G401.6 (cell line): Measurements from ENCODE around the gene SMIM28.
"Not testable (repeated sequence)": the region's sequence is repeated elsewhere in the genome, so short reads cannot be mapped to it uniquely, and the experiment has no call there.

Source experiments
- FAIRE-seq: peaks from 2 replicates; lab custom pipeline; 2012; peaks lifted over from hg19 to GRCh38; lab: Jason Lieb, UNC

Gene SMIM28

GRCh38 chr6:138377844-138378243 lies at the start of gene SMIM28:
SMIM28 (plus strand) TSS chr6:138377905; CDS start chr6:138378073, 168 bp downstream.
- FAIRE-seq: no peak

DNA sequence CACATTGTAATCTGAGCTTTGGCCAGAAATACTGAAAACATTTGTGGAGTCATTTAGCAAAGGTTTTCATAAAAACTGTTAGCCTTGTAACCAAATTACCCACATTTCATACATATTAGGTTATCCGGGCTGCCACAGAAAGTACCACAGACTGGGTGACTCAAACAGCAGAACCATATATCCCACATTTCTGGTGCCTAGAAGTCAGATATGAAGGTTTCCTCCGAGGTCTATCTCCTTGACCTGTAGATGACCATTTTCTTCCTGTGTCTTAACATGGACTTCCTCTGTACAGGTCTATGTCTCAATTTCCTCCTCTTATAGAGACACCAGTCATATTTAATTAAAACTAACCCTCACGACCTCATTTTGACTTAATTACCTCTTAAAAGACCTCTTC lies 49.5 kb upstream of the SMIM28 start:
- no peak for FAIRE-seq

GRCh38 chr6:138330763-138331162 lies 46.9 kb upstream of the SMIM28 start:
- no peak for FAIRE-seq

DNA sequence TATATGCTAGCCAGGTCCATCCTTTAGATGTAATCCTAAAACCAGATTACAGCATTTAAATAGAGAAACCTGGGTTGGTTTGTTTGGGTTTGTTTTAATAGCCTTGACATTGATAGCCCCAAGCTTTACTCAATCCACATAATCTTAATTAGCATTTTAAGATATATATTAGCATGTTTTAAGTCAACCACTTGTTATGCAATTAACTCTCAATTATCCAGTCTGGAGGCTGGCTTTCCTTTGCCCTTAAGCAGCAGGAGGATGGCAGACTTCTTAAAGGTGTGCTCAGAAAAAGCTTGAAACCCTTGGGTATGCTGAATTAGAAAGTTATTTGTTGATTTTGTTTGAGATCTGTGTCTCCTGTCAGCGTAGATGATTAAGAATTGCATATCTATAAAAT lies 46.3 kb upstream of the SMIM28 start:
- FAIRE-seq: no peak

GRCh38 chr6:138331984-138332383 lies 45.7 kb upstream of the SMIM28 start:
- no peak for FAIRE-seq

DNA sequence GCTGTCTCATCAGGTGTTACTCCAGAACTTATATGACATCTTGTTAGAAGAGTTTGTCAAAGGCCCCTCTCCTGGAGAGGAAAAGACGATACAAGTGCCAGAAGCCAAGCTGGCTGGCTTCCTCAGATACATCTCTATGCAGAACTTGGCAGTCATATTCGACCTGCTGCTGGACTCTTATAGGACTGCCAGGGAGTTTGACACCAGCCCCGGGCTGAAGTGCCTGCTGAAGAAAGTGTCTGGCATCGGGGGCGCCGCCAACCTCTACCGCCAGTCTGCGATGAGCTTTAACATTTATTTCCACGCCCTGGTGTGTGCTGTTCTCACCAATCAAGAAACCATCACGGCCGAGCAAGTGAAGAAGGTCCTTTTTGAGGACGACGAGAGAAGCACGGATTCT lies 43.7 kb upstream of the SMIM28 start:
- no peak for FAIRE-seq

- FAIRE-seq: no peak
Observed at GRCh38 chr6:138334963-138335362, 42.7 kb upstream of the SMIM28 start.

GRCh38 chr6:138336221-138336620 lies 41.5 kb upstream of the SMIM28 start:
- no peak for FAIRE-seq

DNA sequence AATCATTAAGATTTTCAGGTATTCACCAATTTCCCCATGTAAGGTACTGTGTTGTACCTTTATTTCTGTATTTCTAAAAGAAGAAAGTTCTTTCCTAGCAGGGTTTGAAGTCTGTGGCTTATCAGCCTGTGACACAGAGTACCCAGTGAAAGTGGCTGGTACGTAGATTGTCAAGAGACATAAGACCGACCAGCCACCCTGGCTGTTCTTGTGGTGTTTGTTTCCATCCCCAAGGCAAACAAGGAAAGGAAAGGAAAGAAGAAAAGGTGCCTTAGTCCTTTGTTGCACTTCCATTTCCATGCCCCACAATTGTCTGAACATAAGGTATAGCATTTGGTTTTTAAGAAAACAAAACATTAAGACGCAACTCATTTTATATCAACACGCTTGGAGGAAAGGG lies 40.6 kb upstream of the SMIM28 start:
- no peak for FAIRE-seq

DNA sequence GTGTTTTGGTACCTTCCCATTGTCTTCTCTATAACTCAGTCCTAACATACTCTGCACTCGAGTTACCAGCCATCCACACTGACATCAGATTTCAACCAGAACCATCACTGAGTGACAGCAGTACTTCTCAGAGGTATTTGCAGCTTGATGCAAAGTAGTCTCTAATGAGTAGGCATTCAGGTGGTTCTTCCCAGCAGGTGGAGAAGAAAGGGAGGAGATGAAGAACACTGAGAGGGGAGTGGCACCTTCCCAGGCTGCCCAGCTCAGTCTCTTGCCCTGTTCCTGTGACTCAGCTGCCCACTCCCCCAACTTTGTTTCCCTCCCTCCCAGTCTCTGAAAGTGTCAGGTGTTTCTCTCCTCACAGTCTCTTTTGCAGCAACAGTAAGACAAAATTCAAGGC lies 38.7 kb upstream of the SMIM28 start:
- no peak for FAIRE-seq

DNA sequence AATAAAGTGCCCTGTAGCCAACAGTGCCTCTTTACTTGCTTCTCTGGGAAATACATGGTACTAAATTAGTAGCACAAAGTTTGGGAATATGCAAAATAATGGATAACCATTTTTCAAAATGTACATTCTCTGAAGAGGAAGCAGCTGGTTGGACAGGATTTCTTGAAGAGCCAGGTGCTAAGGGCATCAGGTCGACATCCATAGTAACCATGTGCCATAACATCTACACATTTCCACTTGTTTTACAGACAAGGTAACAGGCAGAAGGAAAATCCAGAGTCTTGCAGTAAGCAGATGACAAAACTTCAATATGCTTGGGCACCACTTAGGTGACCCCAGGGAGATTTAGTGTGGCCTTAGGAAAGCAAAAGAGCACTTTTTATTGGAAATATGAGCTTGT lies 36.5 kb upstream of the SMIM28 start:
- FAIRE-seq: no peak

DNA sequence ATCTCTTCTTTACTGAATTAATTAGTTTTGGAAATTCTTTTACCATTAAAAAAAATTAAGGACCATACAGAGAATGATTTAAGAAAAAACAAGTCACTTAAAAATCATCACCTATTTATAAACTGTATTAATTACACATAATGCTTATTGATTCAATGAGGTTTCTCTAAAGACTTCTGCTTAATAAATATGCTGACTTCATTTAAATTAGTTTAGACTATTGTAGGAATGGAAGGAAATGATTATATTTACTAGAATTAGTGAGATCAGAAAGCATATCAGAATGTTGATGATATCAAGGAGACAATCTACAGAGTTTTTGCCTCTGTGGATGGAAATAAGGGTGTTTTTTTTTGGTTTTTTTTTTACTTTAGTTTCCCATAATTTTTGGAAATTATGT lies 34.6 kb upstream of the SMIM28 start:
- FAIRE-seq: peak; percentile 53

DNA sequence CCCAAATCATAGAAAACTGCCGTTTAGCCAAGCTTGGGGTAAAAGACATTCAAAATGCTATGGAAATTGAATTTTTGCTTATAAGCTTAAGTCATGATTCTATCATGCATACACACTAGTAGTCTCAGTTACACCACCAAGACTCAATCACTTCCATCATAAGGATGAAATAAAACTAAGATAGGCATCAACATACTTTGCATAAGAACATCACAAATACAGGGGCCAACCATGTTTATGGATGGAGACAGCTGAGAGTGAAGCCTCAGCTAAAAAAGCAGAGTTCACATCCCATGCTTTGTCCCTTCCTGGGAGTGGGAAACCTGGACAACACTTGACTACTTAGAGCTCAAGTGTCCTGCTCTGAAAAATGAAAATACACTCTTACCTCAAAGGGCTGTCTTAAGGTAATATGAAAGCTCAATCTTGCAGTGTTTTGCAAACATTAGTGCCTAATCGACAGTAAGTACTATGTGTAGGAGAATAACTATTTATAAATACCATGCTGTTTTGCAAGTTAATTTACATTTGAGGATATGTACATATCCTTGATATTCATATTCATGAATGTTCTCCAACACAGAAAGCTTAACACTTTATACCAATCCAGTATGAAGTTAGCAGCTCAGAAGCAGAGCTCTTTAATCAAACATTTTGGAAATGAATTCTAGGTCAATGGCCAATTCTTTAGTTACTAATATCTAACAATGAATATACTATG lies 32.0 kb upstream of the SMIM28 start:
- no peak for FAIRE-seq

- no peak for FAIRE-seq
Observed at GRCh38 chr6:138346302-138347195, 31.2 kb upstream of the SMIM28 start.

DNA sequence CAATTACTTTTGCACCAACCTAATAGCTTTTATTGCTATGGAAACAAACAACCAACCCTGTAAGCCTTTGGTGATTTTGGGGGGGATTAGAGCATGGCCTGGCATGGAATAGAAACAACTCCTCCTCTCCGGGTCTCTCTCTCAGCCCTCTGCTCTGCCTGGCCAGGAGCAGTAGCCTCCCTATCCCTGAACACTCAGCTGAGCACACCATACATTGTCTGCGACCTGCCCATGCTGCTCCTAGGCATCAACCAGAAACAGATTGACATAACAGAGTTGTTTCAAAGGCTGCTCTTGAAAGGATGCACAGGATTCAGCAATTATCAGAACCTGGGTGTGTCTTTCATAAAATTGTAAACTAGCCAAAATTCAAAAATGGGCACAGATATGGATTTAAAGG lies 29.8 kb upstream of the SMIM28 start:
- no peak for FAIRE-seq

DNA sequence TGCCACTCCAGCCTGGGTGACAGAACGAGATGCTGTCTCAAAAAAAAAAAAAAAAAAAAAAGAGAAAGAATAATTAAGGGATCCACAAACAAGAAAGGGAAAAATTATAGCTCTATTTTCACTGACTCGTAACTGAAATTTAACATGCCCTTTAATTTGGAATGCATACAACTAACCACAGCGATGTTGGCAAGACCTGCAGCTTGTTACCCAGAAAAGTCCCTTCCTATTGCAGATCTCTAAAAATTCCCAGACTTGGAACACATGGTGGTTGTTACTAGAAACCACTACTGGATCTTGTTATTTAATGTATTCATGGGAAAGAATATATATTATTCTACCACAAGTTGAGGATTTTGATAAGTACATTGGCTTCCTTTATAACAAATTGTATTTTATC lies 27.8 kb upstream of the SMIM28 start:
- no peak for FAIRE-seq

GRCh38 chr6:138357928-138358327 lies 19.8 kb upstream of the SMIM28 start:
- no peak for FAIRE-seq

DNA sequence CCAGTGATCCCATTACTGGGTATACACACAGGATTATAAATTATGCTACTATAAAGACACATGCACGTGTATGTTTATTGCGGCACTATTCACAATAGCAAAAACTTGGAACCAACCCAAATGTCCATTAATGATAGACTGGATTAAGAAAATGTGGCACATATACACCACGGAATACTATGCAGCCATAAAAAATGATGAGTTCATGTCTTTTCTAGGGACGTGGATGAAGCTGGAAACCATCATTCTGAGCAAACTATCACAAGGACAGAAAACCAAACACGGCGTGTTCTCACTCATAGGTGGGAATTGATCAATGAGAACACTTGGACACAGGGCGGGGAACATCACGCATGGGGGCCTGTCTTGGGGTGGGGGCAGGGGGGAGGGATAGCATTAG lies 9.0 kb upstream of the SMIM28 start:
- FAIRE-seq: not testable (repeated sequence)

- FAIRE-seq: no peak
Observed at GRCh38 chr6:138370631-138371451, 6.9 kb upstream of the SMIM28 start.

GRCh38 chr6:138371452-138371711 lies 6.3 kb upstream of the SMIM28 start:
- no peak for FAIRE-seq

- FAIRE-seq: no peak
Observed at GRCh38 chr6:138371720-138372119, 6.0 kb upstream of the SMIM28 start.

GRCh38 chr6:138372711-138373463 lies 4.8 kb upstream of the SMIM28 start:
- FAIRE-seq: no peak
